ENCODE measurements around the gene SYCP2.

GRCh38 chr20:59891581-59891980 is 41.9 kb downstream of the SYCP2 start:
- TF ChIP-seq CTCF (IDR thresholded peaks at IDR 0.05) (no peak), POLR2A (IDR thresholded peaks at IDR 0.05) (no peak), POLR2AphosphoS5 (IDR thresholded peaks at IDR 0.05) (no peak), EP300 (IDR thresholded peaks at IDR 0.05) (no peak)
